Uterus (tissue), 4 donors: ENCODE measurements around the gene KIAA0232. TPM values are rescaled to one million over a fixed set of nuclear protein-coding genes. Genes with fewer than 3 reads are reported as not detected.
A peak's percentile ranks its signal among the peaks of the same experiment; 100 is the strongest.

Experiments
- DNase-seq, 2 donors: peaks; one replicate each; pipeline ENCODE4 v3.0.0-alpha.2; 2019 to 2020
- H3K27ac ChIP-seq, 2 donors: fragments of 200-600 bp; sonication (generic); 1 replicate in 1 of 2; 2 replicates in 1 of 2; pipeline ENCODE4 v1.5.1; 2016 to 2018
- H3K27me3 ChIP-seq, 2 donors: fragments of 200-600 bp; sonication (generic); one replicate each; pipeline ENCODE4 v1.5.1; 2018 to 2019; ENCODE audit warnings: control low read depth in 1 of 2
- H3K36me3 ChIP-seq, 2 donors: fragments of 200-600 bp; sonication (generic); one replicate each; pipeline ENCODE4 v1.5.1; 2019; ENCODE audit warnings: control low read depth in 1 of 2
- H3K4me1 ChIP-seq, 2 donors: fragments of 200-600 bp; sonication (generic); one replicate each; pipeline ENCODE4 v1.5.1; 2018 to 2019; ENCODE audit warnings: control low read depth in 1 of 2
- H3K4me3 ChIP-seq, 2 donors: fragments of 200-600 bp; sonication (generic); 1 replicate in 1 of 2; 2 replicates in 1 of 2; pipeline ENCODE4 v1.5.1; 2018 to 2019; ENCODE audit warnings: mild to moderate bottlenecking in 1 of 2
- H3K9me3 ChIP-seq, 2 donors: fragments of 200-600 bp; sonication (generic); one replicate each; pipeline ENCODE4 v1.5.1; 2019; ENCODE audit warnings: control low read depth in 1 of 2
- CTCF ChIP-seq, 4 experiments: fragments of 200-600 bp in 2 of 4; fragments of 450-650 bp in 2 of 4; sonication (generic) in 2 of 4; IDR thresholded peaks; one replicate each; pipeline ENCODE4 v1.5.1; 2016 to 2019; ENCODE audit warnings: antibody characterized with exemption in 4 of 4, mild to moderate bottlenecking in 2 of 4, moderate library complexity in 1 of 4
- POLR2A ChIP-seq, 2 donors: fragments of 450-650 bp; IDR thresholded peaks; one replicate each; pipeline ENCODE4 v1.6.1; 2016; ENCODE audit warnings: antibody characterized with exemption in 2 of 2, mild to moderate bottlenecking in 1 of 2, moderate library complexity in 1 of 2
- intact Hi-C: fragments of 100-400 bp; cut with DNase I; formaldehyde crosslinking; loops from one replicate; pipeline ENCODE4 v1.15.1; 2023; ENCODE audit warnings: low total_unique reads
- total RNA-seq, 4 donors: library from RNA; depleted of rRNA in 3 of 4; stranded (reverse); fragments of >200 nt in 3 of 4; gene quantifications; one replicate each; pipeline versions ENCODE4 v1.1.0 to v1.2.4, GENCODE V29; 2014 to 2023
- donor health status: DM: yes; HTN: yes; CAD: no.

KIAA0232 gene
- total RNA-seq, 4 donors from 2014 or later, result 13.8 to 78.8 (median 43.4) TPM

- no peaks in the 10 kb centered on the region for H3K36me3 ChIP-seq
- H3K4me3 ChIP-seq, result no peak overlapping the region
- H3K27me3 ChIP-seq, result no peaks in the 10 kb centered on the region
- no peak overlapping the region for H3K27ac ChIP-seq
- DNase-seq, result no peak
- H3K4me1 ChIP-seq, result no peaks in the 10 kb centered on the region
- intact Hi-C loops, result no loop called here
- no peaks in the 10 kb centered on the region for H3K9me3 ChIP-seq
- TF ChIP-seq POLR2A (IDR thresholded peaks at IDR 0.05) (no peak), CTCF (IDR thresholded peaks at IDR 0.05) (no peak)
Measured at GRCh38 chr4:6878451-6879059, 96.0 kb downstream of the KIAA0232 start.

- H3K27ac ChIP-seq, result no peak overlapping the region
- no peaks in the 10 kb centered on the region for H3K4me1 ChIP-seq
- no peak for DNase-seq
- H3K9me3 ChIP-seq, result no peaks in the 10 kb centered on the region
- no peaks in the 10 kb centered on the region for H3K36me3 ChIP-seq
- TF ChIP-seq CTCF (IDR thresholded peaks at IDR 0.05), result no peak
- TF ChIP-seq POLR2A (IDR thresholded peaks at IDR 0.05), result no peak
- intact Hi-C loops, result no loop called here
- no peaks in the 10 kb centered on the region for H3K27me3 ChIP-seq
- H3K4me3 ChIP-seq, result no peak overlapping the region
Measured at GRCh38 chr4:6880691-6881090, 98.2 kb downstream of the KIAA0232 start.

GRCh38 chr4:6881908-6882307 lies 99.4 kb downstream of the KIAA0232 start:
- no peak for DNase-seq
- H3K4me3 ChIP-seq, result no peak overlapping the region
- intact Hi-C loops, result no loop called here
- H3K27ac ChIP-seq, result no peak overlapping the region
- no peaks in the 10 kb centered on the region for H3K36me3 ChIP-seq
- H3K4me1 ChIP-seq, result no peaks in the 10 kb centered on the region
- H3K9me3 ChIP-seq, result no peaks in the 10 kb centered on the region
- TF ChIP-seq CTCF (IDR thresholded peaks at IDR 0.05), result no peak
- H3K27me3 ChIP-seq, result no peaks in the 10 kb centered on the region

GRCh38 chr4:6884341-6884870 lies 101.9 kb downstream of the KIAA0232 start:
- Histone ChIP-seq H3K36me3 (no peaks in the 10 kb centered on the region), H3K9me3 (no peaks in the 10 kb centered on the region), H3K4me3 (no peak overlapping the region), H3K27ac (no peak overlapping the region), H3K27me3 (no peaks in the 10 kb centered on the region), H3K4me1 (no peaks in the 10 kb centered on the region)
- TF ChIP-seq CTCF (IDR thresholded peaks at IDR 0.05) (no peak), POLR2A (IDR thresholded peaks at IDR 0.05) (no peak)
- no peak for DNase-seq
- intact Hi-C loops, result no loop called here

- peak in 3 of 4 experiments; percentile 2 to 12 (median 3) for TF ChIP-seq CTCF (IDR thresholded peaks at IDR 0.05)
- TF ChIP-seq POLR2A (IDR thresholded peaks at IDR 0.05), result no peak
- no peaks in the 10 kb centered on the region for H3K9me3 ChIP-seq
- no peaks in the 10 kb centered on the region for H3K4me1 ChIP-seq
- no peaks in the 10 kb centered on the region for H3K27me3 ChIP-seq
- intact Hi-C loops, result no loop called here
- H3K4me3 ChIP-seq, result no peak overlapping the region
- H3K36me3 ChIP-seq, result no peaks in the 10 kb centered on the region
- peak overlapping the region; percentile 44 to 63 for H3K27ac ChIP-seq
- DNase-seq, result peak; percentile 49 to 54
Measured at GRCh38 chr4:6885953-6886557, 103.5 kb downstream of the KIAA0232 start.
